ENCODE data around the gene NUP205.

- TF ChIP-seq TAF1 (IDR thresholded peaks at IDR 0.05; ENCODE audit: low read depth) (no peak), CTCF (IDR thresholded peaks at IDR 0.05; ENCODE audit: poor library complexity, severe bottlenecking) (no peak), EP300 (conservative IDR thresholded peaks at IDR 0.05; ENCODE audit: poor library complexity, severe bottlenecking) (no peak), RAD21 (conservative IDR thresholded peaks at IDR 0.05) (no peak), EZH2 (IDR thresholded peaks at IDR 0.05; ENCODE audit: borderline replicate concordance, insufficient read depth, low read length, poor library complexity, severe bottlenecking) (no peak)
Measured at GRCh38 chr7:135538376-135538775, 19.3 kb upstream of the NUP205 start.
